Measurements from ENCODE around the gene KRTAP10-4. TPM values are rescaled to one million over a fixed set of nuclear protein-coding genes. Genes with fewer than 3 reads are reported as not detected.
A peak's percentile ranks its signal among the peaks of the same experiment; 100 is the strongest.

KRTAP10-4 gene
- total RNA-seq, 1 donor = not detected

GRCh38 chr21:44612669-44613229 is 39.2 kb downstream of the KRTAP10-4 start:
- DNase-seq (ENCODE audit: low read depth in 2 of 3, low spot score in 2 of 3) = no peak

- no peak for DNase-seq (ENCODE audit: low read depth in 2 of 3, low spot score in 2 of 3)
Observed at GRCh38 chr21:44613386-44614155, 40.0 kb downstream of the KRTAP10-4 start.

- DNase-seq (ENCODE audit: low read depth in 2 of 3, low spot score in 2 of 3) = no peak
Observed at GRCh38 chr21:44614161-44614631, 40.7 kb downstream of the KRTAP10-4 start.

- DNase-seq (ENCODE audit: low read depth in 2 of 3, low spot score in 2 of 3) = no peak
Observed at GRCh38 chr21:44614961-44615391, 41.4 kb downstream of the KRTAP10-4 start.

- DNase-seq (ENCODE audit: low read depth in 2 of 3, low spot score in 2 of 3) = no peak
Observed at GRCh38 chr21:44615466-44615865, 41.9 kb downstream of the KRTAP10-4 start.

GRCh38 chr21:44615911-44616590 is 42.5 kb downstream of the KRTAP10-4 start:
- no peak for DNase-seq (ENCODE audit: low read depth in 2 of 3, low spot score in 2 of 3)

- no peak for DNase-seq (ENCODE audit: low read depth in 2 of 3, low spot score in 2 of 3)
Observed at GRCh38 chr21:44616591-44616926, 43.0 kb downstream of the KRTAP10-4 start.

- no peak for DNase-seq (ENCODE audit: low read depth in 2 of 3, low spot score in 2 of 3)
Observed at GRCh38 chr21:44617071-44617501, 43.6 kb downstream of the KRTAP10-4 start.

GRCh38 chr21:44618504-44618903 is 45.0 kb downstream of the KRTAP10-4 start:
- DNase-seq (ENCODE audit: low read depth in 2 of 3, low spot score in 2 of 3) = peak in 1 of 3 donors; percentile 13

- DNase-seq (ENCODE audit: low read depth in 2 of 3, low spot score in 2 of 3) = peak in 1 of 3 donors; percentile 24
Observed at GRCh38 chr21:44618909-44619308, 45.4 kb downstream of the KRTAP10-4 start.

GRCh38 chr21:44619886-44620285 is 46.4 kb downstream of the KRTAP10-4 start:
- DNase-seq (ENCODE audit: low read depth in 2 of 3, low spot score in 2 of 3) = no peak

- DNase-seq (ENCODE audit: low read depth in 2 of 3, low spot score in 2 of 3) = no peak
Observed at GRCh38 chr21:44623575-44623974, 50.0 kb downstream of the KRTAP10-4 start.

Other genes with a start within 250 kb of the KRTAP10-4 start
- gene CFAP410, start 234.3 kb upstream of the KRTAP10-4 start, total RNA-seq = 19.7 TPM
- gene TRPM2, start 220.1 kb upstream of the KRTAP10-4 start, total RNA-seq = 3.5 TPM
- 1.1 TPM for gene LRRC3, start 118.2 kb upstream of the KRTAP10-4 start, total RNA-seq
- not detected for gene KRTAP10-1, start 33.5 kb upstream of the KRTAP10-4 start, total RNA-seq
- not detected for gene KRTAP10-2, start 22.2 kb upstream of the KRTAP10-4 start, total RNA-seq
- gene KRTAP10-3, start 14.9 kb upstream of the KRTAP10-4 start, total RNA-seq = not detected
- gene KRTAP10-5, start 6.9 kb downstream of the KRTAP10-4 start, total RNA-seq = not detected
- gene KRTAP10-6, start 18.8 kb downstream of the KRTAP10-4 start, total RNA-seq = not detected
- gene KRTAP10-7, start 26.9 kb downstream of the KRTAP10-4 start, total RNA-seq = under 0.01 TPM
- not detected for gene KRTAP10-8, start 38.4 kb downstream of the KRTAP10-4 start, total RNA-seq
- not detected for gene KRTAP10-9, start 53.4 kb downstream of the KRTAP10-4 start, total RNA-seq
- not detected for gene KRTAP10-10, start 63.6 kb downstream of the KRTAP10-4 start, total RNA-seq
- gene KRTAP10-11, start 72.7 kb downstream of the KRTAP10-4 start, total RNA-seq = not detected
- gene KRTAP12-4, start 80.9 kb downstream of the KRTAP10-4 start, total RNA-seq = not detected
- not detected for gene KRTAP12-3, start 84.2 kb downstream of the KRTAP10-4 start, total RNA-seq
- gene KRTAP12-2, start 93.2 kb downstream of the KRTAP10-4 start, total RNA-seq = under 0.01 TPM
- gene KRTAP12-1, start 108.4 kb downstream of the KRTAP10-4 start, total RNA-seq = not detected
- gene KRTAP10-12, start 123.4 kb downstream of the KRTAP10-4 start, total RNA-seq = not detected
- gene TSPEAR, start 137.8 kb downstream of the KRTAP10-4 start, total RNA-seq = not detected
- gene UBE2G2, start 228.1 kb downstream of the KRTAP10-4 start, total RNA-seq = 107 TPM
- gene SUMO3, start 244.3 kb downstream of the KRTAP10-4 start, total RNA-seq = 80.0 TPM